Lower leg skin (tissue), 4 donors: ENCODE data around the gene BPHL. TPM values are rescaled to one million over a fixed set of nuclear protein-coding genes. Genes with fewer than 3 reads are reported as not detected.
A peak's percentile ranks its signal among the peaks of the same experiment; 100 is the strongest.
"Not testable (repeated sequence)": the region's sequence is repeated elsewhere in the genome, so short reads cannot be mapped to it uniquely, and the experiment has no call there.

Experiments
- DNase-seq, 2 donors: peaks; one replicate each; pipeline ENCODE4 v3.0.0-alpha.2; 2019; ENCODE audit warnings: low spot score in 2 of 2
- H3K4me3 ChIP-seq: fragments of 200-600 bp; sonication (generic); 2 replicates; pipeline ENCODE4 v1.5.1; 2017; ENCODE audit warnings: mild to moderate bottlenecking, low read depth; ENCODE audit not compliant: poor library complexity, severe bottlenecking
- POLR2A ChIP-seq, 2 donors: fragments of 450-650 bp; IDR thresholded peaks; one replicate each; pipeline ENCODE4 v1.6.1; 2016 to 2017; ENCODE audit warnings: antibody characterized with exemption in 2 of 2, mild to moderate bottlenecking in 1 of 2, moderate library complexity in 1 of 2
- WGBS, 2 donors: methylation state at CpG; one replicate each; pipeline ENCODE4 v1.1.5; 2018; 5-methylcytosine and 5-hydroxymethylcytosine counted together
- intact Hi-C: fragments of 100-400 bp; cut with DNase I; formaldehyde crosslinking; loops from one replicate; pipeline ENCODE4 v1.15.0; 2023; ENCODE audit warnings: low total_unique reads
- total RNA-seq, 4 donors: library from RNA; depleted of rRNA; stranded (reverse); fragments of >200 nt; gene quantifications; one replicate each; pipeline ENCODE4 v1.1.0, GENCODE V29; 2016
- TF ChIP-seq, protein P1 (sequence below), 3 donors: fragments of 450-650 bp; IDR thresholded peaks; one replicate each; pipeline ENCODE4 v1.5.1; 2016; ENCODE audit warnings: antibody characterized with exemption in 3 of 3, mild to moderate bottlenecking in 3 of 3, moderate library complexity in 2 of 3

The BPHL gene
- total RNA-seq, 4 donors from 2014 or later: 14.9 to 30.4 (median 23.3) TPM

DNA sequence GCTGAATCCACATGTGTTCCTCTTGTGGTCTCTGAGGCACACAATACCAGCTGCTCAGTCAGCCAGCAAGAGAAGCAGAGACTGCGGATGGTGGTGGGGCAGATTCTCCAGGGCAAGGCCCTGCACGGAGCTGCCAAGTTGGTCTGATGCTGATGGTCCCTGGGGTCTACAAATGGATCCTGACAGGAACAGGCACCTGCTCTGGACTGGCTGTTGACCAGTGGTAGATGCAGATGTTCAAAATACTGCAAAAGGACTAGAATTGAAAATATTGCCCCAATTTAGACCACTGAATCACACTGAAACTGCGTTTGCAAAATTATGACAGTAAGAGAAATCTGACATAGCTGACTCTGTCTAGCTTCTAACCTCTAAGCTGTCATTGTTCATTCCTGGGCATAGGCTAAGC lies 68.5 kb downstream of the BPHL start:
- WGBS, 2 donors: 95 to 97% methylated on average over 3 of the region's 3 CpGs
- no peak for DNase-seq

DNA sequence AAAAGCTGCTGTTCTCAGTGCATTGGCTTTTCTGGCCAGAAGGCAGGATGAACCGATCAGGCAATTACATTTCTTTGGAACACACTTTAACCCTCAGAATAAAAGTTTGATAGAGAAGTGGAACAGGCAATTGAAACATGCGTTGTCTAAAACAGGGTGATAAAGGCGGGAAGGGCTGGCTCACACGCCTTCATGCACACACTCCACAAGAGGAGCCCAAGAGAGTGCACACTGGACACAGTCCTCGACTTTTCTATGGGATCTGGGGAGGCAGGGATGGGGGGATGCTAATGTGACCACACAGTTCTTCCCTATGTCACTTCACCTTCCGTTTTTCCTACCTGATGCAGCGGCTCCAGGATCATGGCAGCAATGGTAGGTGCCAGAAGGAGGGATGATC lies 69.8 kb downstream of the BPHL start:
- intact Hi-C loops: no loop called here
- DNase-seq: peak in 1 of 2 donors; percentile 67
- H3K4me3 ChIP-seq: no peak overlapping the region
- TF ChIP-seq, protein P1, sequence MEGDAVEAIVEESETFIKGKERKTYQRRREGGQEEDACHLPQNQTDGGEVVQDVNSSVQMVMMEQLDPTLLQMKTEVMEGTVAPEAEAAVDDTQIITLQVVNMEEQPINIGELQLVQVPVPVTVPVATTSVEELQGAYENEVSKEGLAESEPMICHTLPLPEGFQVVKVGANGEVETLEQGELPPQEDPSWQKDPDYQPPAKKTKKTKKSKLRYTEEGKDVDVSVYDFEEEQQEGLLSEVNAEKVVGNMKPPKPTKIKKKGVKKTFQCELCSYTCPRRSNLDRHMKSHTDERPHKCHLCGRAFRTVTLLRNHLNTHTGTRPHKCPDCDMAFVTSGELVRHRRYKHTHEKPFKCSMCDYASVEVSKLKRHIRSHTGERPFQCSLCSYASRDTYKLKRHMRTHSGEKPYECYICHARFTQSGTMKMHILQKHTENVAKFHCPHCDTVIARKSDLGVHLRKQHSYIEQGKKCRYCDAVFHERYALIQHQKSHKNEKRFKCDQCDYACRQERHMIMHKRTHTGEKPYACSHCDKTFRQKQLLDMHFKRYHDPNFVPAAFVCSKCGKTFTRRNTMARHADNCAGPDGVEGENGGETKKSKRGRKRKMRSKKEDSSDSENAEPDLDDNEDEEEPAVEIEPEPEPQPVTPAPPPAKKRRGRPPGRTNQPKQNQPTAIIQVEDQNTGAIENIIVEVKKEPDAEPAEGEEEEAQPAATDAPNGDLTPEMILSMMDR (IDR thresholded peaks at IDR 0.05): no peak
- TF ChIP-seq POLR2A (IDR thresholded peaks at IDR 0.05): no peak
- 86 to 93% methylated on average over 7 of the region's 7 CpGs for WGBS, 2 donors

More for the DNA sequence above, 68.5 kb downstream of the BPHL start:
- intact Hi-C loops: no loop called here
- TF ChIP-seq, protein P1 (IDR thresholded peaks at IDR 0.05): no peak
- no peak for TF ChIP-seq POLR2A (IDR thresholded peaks at IDR 0.05)
- no peak overlapping the region for H3K4me3 ChIP-seq

DNA sequence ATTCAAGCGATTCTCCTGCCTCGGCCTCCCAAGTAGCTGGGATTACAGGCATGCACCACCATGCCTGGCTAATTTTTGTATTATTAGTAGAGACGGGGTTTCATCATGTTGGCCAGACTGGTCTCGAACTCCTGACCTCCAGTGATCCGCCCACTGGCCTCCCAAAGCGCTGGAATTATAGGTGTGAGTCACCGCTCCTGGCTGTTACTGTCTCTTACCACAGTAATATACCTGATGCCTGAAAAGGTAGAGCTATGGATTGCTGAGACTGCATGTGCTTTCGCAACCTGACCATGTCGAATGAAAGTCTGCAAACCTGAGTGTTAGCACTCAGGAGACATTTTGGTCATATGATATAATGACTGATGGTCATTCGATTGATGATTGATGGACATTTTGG lies 70.7 kb downstream of the BPHL start:
- 89 to 92% methylated on average over 10 of the region's 10 CpGs for WGBS, 2 donors

DNA sequence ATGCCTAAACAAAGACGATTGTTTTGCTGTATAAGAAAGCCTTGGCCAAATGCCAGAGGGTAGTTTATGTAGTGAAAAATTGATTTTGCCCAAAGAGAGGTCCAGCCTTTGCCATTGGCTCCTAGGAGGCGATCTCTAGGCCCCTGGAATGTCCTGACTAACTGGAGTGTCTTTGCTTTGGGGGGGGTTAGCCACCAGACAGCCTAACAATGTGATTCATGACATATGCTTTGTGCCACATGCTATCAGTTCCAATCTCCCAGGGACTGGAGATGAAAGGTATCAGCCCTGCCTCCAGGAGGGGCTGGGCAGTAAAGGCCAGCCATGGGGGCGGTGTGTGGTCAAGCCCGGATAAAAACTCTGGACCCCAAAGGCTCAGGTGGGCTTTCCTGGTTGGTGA lies 71.5 kb downstream of the BPHL start:
- H3K4me3 ChIP-seq: no peak overlapping the region
- 78 to 80% methylated on average over 4 of the region's 4 CpGs for WGBS, 2 donors
- intact Hi-C loops: no loop called here
- no peak for DNase-seq
- no peak for TF ChIP-seq POLR2A (IDR thresholded peaks at IDR 0.05)
- TF ChIP-seq, protein P1 (IDR thresholded peaks at IDR 0.05): no peak

More for the DNA sequence above, 70.7 kb downstream of the BPHL start:
- DNase-seq: peak in 1 of 2 donors; percentile 21
- intact Hi-C loops, H3K4me3 ChIP-seq: not testable (repeated sequence)

DNA sequence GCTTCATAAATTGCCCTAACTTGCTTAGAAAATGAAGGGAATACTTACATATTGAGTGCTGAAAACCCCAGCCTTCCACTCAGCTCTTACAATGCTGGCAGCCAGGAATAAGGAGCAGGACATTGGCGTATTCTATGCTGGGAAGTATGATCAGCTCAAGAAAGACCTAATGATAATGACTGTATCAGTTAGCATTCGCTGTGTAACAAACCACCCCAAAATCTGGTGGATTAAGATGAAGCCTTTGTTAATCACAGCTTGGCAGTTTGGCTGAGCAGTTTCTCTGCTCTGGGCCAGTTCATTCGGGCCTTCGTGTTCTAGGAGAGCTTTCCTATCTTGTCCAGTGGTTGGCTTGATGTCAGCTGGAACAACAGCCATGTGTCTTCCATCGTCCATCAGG lies 72.3 kb downstream of the BPHL start:
- TF ChIP-seq, protein P1 (IDR thresholded peaks at IDR 0.05): no peak
- TF ChIP-seq POLR2A (IDR thresholded peaks at IDR 0.05): no peak
- no peak overlapping the region for H3K4me3 ChIP-seq
- intact Hi-C loops: no loop called here
- DNase-seq: peak in 1 of 2 donors; percentile 13
- WGBS, 2 donors: 94% methylated on average over 5 of the region's 5 CpGs

DNA sequence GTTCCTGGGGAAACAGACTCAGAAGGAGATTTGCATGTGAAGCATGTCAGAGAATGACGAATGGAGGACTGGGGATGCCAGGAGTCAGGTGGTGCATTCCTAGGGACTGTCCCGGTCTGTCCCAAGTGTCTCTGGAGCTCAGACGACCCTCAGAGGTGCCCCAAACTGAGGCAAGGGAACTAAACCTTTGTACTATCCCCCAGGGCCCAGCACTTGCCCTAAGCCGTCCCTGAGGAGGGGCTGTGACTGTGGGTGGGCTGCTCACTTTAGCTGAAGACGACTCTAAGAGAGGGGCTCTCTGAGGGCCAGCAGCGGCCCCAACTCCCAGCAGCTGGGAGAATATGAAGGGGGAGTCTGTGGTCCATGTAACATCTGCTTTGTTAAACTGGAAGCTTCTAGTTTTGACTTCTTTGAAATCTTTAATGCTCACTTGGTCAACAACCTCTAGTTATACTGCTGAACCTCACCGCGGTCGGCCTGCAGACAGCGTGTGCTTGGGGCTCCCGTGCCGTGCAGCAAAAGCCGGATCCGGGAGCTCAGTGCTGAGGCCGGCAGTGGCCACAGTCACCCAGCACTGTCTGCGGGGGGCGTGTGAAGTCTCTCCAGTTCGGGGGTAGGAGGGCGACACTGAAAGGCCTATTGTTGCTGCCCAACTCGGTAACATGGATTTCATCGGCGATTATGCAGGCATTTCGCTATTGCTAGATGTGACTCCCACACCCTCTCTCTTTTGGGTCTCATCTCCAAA lies 74.8 kb downstream of the BPHL start:
- DNase-seq: peak in 1 of 2 donors; percentile 77
- no peak for TF ChIP-seq POLR2A (IDR thresholded peaks at IDR 0.05)

More for the DNA sequence above, 74.8 kb downstream of the BPHL start:
- intact Hi-C loops: no loop called here
- no peak overlapping the region for H3K4me3 ChIP-seq
- WGBS, 2 donors: 83 to 88% methylated on average over 23 of the region's 23 CpGs
